ENCODE measurements around the gene BSDC1.

Gene BSDC1

DNA sequence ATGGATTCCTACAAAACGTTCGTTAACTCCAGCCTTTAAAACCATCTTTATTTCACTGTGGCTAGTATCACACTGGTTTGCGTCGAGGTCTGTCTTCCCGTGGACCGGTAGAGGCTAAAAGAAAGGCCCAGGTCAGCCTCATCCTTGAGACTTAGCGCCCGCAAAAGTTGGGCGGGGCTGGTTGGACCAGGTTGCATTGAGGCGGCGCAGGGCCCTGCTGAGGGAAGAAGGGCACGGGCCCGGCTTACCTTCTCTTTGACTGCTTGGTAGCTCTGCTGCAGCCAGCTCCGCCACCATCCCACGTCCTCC lies 455 bp downstream of the BSDC1 start:
- DNase-seq = peak in 1 of 2 experiments; percentile 40

DNA sequence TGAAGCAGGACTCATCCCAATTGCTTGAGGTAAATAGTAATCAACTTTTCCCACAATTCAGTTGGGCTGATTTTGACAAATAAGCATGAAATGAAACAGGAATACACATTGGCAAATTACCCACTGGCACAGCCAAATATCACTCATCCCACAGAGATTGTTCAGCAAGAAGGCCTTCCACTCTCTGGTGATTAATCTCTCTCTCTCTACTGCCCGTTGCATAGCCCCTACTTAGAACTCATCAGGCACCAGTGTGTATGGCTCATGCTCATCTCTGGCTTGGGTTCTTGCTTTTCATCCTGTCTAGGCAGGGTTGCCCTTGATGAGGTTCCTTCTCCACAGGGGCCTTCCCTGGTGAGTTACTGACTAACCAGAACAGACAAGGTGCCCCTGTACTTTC lies 1.1 kb downstream of the BSDC1 start:
- DNase-seq = no peak

DNA sequence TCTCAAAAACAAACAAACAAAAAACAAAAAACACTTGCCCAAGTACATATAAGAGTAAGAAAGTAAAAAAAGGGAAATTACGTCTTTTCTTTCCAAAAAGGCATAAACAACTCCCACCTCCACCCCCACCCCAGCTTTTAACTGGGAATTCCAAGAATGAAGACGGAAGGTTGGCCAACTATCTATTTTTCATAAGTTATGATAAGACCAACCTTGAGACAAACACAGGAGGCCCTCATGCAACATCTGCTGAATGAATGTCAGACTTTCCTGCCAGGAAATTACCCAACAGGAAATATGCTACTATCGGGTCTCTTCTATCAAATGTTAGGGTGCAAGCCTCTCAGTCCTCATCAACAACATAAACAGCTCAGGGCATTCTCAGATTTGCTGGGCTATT lies 1.9 kb downstream of the BSDC1 start:
- no peak for DNase-seq

DNA sequence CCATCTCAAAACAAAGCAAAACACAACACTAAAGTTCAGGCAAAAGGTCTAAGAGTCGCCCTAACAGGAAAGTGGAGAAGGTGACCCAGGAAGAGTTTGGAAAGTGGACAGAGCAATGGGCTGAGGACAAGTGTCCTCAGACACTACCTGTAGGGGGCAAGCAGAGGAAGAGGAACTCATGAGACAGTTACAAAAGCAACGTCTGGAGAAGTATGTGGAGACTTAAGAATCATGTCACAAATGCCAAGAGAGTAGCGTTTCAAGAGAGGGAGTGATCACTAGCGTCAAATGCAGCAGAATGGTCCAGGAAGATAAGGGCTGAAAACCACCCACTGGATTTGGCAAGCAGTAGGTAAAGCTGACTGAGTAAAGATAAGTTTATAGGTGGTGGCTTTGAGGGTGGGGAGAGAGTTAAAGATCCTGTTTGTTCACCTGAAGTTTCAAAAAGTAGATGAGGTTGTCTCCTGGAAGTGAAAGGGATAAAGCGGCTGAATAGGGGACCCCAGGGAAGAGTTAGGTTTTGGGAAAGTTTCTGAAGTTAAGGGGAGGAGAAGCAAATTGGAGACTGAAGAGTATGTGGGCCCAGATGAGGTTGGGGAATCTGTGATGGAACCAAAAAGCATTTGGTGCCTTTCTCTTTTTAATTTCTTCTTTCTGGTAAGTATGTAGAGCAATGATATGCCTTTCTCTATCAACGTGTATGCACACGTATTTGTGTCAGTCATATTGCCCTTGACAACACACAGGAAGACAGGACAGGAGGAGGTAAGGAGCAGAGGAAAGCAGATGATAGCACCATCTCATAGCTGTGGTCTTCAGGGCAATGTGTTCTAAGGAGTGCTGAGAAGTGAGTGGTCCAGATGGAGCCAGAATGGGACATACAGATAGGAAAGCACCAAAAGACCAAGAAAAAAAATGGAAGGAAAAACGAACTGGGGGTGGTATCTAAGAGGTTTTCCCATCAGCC lies 3.1 kb downstream of the BSDC1 start:
- no peak for DNase-seq

DNA sequence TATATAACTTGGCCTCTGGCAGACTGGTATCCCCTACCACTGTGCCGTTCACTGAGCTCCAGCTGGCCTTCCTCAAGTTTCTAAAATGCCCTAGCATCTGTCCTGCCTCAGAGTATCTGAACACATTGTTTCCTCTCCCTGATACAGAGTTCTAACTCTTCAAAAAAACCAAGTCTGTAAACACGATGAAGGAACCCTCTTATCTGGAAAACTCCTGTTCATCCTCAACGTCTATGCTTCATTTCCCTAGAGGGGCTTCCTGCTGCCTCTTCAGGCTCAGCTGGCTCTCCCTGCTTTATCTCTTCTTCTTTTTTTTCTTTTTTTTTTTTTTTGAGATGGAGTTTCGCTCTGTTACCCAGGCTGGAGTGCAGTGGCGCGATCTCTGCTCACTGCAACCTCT lies 5.6 kb downstream of the BSDC1 start:
- no peak for DNase-seq

DNA sequence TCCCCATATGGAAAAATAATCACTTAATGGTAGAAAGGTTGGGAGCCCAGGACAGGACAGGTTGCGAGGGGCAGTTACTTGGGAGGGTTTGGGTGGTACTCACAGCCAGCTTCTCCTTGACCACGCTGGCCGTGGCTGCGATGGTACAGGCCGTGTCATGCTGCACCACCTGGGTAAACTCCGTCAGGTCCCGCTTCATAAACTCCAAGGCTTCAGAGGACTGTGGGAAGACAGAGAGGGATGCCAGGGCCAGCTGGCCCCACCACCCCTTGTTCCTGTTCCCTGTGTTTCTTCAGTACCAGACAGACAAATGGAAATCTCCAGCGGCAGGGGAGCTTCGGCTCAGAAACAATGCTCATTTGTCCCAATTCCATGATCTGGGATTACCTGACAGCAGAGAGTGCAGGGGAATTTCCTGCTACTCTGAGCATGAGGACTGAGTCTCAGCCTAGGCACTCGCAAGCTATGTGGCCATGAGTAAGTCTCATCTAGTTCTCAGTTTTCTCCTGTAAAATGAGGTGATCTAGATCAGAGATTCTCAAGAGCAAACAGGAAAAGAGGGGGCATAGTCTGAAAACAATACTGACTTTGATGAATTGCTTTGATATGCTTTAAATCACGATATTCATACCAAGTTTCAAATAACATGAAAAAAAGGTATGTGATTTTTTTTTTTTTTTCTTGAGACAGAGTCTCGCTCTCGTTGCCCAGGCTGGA lies 7.4 kb downstream of the BSDC1 start:
- no peak for DNase-seq

DNA sequence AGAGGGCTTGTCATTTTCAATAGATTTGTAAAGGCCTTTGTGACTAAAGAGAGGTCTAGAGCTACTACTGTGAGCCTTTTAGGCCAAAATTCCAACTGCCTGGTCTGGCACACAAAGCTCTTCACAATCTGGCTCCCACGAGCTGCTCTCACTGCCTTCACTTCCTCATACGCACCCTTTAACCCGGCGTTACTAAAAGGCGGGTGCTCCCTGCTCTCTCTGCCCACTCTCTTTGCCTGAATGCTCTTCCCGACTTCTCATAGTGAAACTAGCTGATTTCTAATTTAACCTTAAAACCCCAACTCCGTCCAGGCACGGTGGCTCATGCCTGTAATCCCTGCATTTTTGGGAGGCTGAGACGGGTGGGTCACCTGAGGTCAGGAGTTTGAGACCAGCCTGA lies 14.2 kb downstream of the BSDC1 start:
- DNase-seq = no peak

DNA sequence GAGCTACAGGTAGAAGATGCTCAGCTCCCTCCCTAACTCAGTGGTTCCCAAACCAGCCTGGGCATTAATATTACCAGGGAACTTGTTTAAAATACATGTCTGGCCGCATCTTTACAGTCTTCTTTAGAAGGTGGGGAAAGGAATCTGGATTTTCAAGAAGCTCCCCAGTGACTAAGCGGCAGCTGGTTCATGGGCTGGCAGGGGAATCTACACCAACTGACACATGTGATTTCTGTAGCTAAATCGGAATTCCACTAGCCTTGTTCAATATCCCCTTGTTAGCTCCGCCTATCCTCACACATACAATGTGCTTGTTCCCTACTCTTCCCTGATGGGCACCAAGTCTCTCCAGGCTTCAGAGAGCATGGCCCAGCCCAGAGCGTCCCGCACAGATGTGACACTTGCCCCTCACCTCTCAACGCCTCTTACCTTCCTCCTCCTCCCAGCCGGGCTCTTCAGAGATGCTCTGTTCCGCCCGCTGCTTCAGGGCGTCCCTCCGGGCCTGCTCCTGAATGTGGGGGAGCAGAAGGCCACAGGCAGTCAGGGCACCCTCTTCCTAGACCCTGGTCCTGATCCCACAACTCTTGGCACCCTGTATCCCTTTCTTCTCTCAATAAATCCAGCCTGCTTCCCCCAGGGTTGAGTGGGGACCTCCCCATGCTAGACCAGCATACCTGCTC lies 16.6 kb downstream of the BSDC1 start:
- no peak for DNase-seq

DNA sequence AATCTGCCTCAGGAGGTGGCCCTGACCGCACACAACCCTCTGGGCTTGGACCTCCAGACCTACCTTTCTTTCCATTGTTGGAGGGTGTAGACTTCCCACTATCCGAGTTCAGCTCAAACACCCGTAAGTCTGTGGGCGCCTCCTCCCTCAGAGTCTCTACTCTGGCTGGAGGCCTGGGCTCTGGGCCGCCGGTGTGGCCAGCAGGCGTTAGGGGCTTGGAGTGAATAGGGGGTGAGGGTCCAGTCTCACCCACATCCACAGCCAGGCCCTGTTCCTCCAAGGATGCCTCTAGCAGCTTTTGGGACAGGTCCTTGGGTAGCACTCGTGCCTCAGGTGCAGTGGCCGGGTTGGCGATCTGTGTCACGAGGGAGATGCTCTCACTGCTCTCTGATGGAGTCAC lies 18.0 kb downstream of the BSDC1 start:
- DNase-seq = no peak

DNA sequence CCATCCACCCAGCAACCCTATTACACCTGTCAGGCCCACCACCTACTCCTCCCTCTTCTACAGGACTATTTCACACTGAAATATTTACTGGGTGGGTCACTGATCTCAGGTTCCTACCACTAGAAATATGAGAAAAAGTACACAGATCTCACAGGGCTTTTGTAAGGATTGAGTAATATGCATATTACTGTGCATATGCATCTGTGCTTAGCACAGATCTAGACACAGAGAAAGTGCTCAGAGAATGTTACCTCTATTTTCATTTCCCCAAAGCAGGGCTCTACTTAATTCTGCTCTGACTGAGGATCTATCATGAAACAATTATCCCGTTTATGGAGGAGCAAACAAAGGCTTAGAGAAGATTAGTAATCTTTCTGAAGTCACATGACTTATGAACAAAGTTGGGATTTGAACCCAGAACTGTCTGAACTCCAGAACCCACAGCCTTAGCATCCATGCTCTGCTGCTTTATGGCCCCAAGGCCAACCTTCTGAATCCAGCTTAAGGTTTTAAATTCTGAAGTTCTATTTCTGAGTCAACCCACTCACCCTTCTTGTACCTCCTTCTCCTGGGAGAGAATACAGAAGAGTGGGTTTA lies 20.1 kb downstream of the BSDC1 start:
- no peak for DNase-seq

DNA sequence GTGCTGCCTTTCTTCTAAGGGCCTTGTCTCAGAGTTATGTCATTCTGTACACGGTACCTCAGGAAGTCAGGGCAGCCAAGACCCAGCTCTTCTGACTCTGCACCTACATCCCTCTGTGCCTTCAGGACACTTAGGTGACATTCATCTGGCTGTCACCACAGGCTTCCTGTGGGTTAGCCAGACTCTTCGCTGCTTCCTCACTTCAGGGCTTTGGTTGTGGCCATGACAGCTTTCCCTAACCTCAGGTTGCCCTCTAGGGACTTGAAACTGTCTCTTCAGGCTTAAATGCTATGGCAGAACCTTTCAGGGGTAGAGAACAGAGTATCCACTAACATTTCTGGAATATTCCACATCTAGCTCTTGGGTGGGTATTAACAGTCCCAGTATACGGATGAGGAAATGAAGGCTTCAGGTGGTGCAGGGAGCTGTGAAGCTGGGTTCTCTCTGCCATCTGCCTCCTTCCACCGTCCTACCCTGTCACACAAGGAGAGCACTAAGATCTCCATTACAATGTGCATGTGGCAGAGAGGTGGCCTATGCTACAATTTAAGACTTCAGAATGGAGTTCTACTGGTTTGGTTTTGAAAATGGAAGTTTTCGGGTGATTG lies 22.0 kb downstream of the BSDC1 start:
- DNase-seq = no peak

DNA sequence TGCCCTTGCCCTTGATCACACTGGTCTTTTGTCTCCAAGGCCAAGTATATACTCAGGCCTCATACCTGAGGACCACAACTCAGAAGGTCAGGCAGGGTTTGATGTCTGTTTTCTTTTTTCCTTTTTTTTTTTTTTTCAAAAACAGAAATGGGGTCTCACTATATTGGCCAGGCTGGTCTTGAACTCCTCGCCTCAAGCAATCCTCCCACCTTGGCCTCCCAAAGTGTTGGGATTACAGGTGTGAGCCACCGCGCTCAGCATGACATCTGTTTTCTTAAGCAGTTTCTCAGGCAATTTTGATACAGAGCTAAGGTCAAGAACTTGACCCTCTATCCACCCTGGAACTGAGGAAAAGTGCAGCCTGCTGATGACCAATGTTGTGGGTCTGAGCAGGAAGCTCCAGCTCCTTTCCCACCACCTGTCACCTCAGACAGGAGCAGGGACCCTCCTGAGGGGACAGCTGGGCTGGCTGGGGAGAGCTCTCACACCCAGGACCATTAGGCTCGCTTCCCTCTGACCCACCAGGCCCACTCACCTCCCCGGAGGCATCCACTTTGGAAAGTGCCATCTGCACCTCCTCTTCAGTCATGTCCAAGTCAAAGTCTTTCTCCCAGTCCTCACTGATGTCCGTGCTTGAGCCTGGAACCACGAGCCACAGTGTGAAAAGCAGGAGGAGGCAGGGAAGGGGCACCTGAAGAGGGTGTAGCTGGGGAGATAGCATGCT lies 26.2 kb downstream of the BSDC1 start:
- DNase-seq = no peak

DNA sequence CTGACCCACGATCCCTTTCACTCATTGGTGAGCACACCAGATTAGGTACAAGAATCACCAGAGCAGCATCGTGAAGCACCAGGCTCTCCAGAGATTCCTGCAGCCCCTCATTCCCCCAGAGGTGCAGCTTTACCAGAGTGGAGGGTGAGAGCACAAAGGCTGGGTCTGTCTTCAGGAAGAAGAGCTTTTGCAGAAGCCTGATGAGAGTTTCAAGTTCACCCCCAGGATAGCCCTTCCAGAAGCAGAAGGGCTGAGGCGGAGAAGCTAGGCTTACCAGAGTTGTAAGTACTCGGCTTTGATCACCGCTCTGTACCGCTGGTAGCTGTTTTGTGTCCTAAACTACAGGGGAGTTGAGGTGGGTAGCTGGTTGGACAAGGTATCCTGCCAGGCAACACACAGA lies 28.8 kb downstream of the BSDC1 start:
- no peak for DNase-seq

DNA sequence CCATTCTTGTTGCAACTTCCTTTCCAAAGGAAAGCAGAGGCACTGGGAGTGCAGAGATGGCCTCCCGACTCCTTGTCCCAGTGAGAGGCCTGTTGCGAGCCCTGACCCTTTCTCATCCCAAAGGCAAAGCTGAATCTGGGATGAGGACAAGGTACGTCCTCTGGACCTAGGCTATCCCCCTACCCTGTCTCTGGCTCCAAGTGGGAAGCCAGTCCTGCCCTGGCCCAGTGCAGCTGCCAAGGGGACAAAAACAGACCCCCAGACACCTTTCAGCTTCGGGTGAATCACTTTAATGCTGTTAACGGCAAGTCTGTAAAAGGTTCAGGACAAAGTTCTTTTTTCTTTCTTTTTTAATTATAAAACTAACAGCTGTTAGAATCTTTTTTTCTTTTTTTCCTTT lies 29.4 kb downstream of the BSDC1 start:
- no peak for DNase-seq

DNA sequence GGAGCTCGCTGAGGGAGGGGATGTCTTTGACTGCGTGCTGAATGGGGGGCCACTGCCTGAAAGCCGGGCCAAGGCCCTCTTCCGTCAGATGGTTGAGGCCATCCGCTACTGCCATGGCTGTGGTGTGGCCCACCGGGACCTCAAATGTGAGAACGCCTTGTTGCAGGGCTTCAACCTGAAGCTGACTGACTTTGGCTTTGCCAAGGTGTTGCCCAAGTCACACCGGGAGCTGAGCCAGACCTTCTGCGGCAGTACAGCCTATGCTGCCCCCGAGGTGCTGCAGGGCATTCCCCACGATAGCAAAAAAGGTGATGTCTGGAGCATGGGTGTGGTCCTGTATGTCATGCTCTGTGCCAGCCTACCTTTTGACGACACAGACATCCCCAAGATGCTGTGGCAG lies 30.5 kb downstream of the BSDC1 start:
- no peak for DNase-seq

DNA sequence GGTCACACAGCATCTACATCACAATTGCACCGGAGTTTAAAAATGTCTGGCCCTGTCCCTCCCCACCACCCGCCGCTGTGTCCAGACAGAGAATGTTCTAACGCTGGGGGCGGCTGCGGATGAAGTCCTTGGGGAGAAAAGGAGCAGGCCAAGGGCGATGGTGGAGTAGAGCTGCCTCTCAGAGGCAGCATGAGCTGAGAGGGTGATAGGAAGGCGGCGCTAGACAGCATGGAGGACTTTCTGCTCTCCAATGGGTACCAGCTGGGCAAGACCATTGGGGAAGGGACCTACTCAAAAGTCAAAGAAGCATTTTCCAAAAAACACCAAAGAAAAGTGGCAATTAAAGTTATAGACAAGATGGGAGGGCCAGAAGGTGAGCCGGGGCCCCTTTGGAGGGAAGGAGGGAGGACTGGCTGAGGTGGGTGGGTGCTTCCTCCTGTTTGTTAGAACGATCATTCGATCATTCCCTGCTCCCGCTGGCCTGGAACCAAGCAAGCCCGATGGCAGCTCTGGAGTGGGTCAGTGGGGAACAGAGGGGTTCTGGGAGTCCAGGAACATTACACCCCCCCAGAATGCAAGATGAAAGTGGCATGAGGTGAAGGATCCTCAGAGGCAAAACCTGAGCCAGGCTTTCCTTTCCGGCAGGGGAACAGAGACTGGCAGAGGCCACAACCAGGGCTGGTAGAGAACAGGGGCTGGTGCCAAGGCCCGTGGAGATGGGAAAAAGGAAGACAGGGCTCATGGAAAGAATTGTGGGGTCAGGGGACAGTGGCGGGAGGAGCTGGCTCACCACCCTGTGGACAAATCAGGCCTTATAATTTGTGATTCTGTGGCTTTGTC lies 31.5 kb downstream of the BSDC1 start, which contains the start of the genes FAM229A and TSSK3:
TSS of gene FAM229A (minus strand) at position 12 of the 840 bp plus-strand sequence. CDS start 394 bp downstream, outside the sequence.
TSS of gene TSSK3 (plus strand) at position 66 of the 840 bp plus-strand sequence. CDS start at position 229, 163 bp downstream.
- no peak for DNase-seq

DNA sequence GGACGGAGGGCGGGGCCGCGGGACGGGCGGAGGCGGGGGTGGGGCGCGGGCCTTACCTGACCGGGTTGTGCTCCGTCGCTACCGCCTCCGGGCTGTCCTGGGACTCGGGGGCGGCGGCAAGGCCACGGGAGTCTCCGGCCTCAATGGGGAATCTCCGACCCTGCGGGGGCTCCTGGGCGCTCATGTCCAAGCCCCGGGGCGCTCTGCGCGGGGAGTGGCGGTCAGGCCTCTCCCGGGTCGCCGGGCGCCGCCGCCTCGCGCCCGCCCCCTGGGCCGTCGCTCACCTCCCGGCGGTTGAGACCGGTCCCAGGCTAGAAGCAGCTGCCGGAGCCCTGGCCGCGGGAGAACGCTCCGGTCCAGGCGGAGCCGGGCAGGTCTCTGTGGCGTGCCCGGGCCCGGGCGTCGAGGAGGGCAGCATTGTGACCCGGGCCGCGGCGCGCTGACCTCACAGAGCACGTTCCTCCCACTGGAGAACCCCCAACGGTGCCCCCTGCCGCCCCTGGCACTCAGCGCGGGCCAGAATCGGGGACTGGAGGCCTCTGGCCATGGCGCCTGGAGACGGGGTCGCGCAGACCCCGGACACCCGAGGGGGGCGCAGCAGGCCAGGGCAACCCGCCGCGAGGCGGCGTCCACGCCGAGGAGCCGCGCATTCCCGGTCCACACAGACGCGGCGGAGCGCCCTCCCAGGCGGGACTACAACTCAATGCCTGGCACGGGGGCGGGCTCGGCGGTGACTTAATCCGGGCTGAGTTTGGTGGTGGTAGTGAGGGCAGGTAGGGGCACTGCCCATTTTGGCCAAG lies 32.4 kb downstream of the BSDC1 start:
- DNase-seq = no peak

DNA sequence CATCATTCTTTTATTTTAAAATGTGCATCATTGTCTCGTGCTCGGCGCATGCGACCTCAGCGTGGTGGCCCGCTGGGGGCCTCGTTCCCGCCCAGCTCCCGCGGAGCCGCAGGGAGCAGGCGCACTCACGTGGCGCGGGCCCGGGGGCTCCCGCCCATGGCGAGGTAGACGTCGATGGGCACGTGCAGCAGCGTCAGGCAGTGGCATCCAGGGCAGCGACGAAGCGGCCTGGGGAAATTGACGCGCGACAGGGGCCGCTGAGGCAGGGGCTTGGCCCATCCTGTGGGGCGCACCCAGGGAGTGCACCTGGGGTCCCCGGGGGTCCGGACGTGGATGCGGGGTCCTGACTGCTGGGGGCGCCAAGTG lies 33.0 kb downstream of the BSDC1 start:
- DNase-seq = no peak

DNA sequence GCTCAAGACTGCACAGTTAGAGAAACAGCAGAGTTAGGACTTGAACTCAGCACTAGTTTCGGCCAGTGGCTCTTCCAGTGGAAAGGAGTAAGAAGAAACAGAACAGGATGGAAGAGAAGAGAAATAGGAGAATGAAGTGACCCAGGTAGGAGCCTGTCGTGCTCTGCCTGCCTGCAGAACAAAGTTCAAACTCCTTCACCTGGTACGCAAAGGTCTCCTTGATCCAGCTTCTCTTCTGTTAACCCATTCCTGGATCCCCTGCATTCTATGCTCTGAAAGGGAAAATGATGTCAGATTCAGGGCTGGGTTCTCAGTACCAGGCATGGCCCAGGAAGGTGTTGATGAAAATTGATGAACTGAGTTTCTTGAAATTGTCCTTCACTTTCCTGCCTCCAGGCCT lies 35.8 kb downstream of the BSDC1 start:
- DNase-seq = no peak

DNA sequence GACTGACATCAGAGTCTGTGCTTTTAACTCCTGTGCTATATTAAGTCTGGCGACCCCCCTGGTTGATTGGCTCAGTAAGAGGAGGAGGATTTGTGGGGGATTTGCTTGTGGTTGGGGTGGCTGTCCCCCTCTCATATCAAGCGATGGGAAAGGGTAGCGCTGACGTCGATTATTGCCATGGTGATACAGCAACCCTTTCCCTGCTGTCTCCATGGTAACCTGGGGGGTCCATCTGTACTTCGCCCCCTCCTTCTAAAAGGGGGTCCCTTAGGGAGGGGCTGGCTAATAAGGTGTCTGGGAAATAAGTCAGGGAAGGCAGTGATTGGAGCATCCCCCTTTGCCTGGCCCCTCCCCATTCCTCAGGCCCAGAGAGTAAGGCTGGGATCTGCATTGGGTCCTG lies 36.6 kb downstream of the BSDC1 start:
- no peak for DNase-seq

Data from SHP77 (cell line).